Measurements from ENCODE around the gene AUNIP.

The AUNIP gene

GRCh38 chr1:25807480-25808390, 51.5 kb downstream of the AUNIP start:
- DNase-seq: no peak

DNA sequence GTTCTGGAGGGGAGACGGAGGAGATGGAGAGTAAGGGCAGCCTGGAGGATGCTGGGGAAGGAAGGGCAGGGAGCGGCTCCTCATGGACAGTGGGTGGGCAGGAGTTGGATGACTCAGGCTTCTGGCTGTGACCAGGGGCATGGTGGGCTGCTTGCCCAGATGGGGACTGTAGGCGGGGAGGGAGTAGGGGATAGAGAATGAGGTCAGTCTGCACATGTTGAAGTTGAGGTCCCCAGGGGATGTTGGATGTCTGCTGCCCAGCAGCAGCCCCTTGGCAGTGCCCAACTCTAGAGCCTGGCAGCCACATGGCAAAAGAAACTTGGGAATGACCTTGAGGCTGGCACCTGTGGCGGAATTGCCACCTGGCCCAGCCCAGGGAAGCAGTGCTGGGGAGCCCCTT, 52.8 kb downstream of the AUNIP start:
- DNase-seq: no peak

DNA sequence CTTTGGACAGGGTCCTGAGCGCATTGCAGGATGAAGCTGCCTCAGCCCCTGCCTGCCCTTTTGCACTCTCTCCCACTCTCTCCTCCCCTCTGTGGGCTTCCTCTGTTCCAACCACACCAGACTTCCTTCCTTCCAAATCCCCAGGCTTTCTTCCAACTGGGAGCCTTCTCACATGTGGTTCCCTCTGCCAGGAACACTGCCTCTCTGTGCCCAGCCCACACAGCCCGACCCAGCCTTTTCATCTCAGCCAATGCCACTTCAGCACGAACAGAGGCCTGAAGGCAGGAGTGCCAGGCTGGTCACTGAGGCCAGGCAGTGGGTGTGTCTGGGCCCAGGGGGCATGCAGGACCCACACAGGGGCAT, 53.4 kb downstream of the AUNIP start:
- DNase-seq: no peak

- DNase-seq: no peak
Observed at GRCh38 chr1:25804964-25805862, 54.0 kb downstream of the AUNIP start.

DNA sequence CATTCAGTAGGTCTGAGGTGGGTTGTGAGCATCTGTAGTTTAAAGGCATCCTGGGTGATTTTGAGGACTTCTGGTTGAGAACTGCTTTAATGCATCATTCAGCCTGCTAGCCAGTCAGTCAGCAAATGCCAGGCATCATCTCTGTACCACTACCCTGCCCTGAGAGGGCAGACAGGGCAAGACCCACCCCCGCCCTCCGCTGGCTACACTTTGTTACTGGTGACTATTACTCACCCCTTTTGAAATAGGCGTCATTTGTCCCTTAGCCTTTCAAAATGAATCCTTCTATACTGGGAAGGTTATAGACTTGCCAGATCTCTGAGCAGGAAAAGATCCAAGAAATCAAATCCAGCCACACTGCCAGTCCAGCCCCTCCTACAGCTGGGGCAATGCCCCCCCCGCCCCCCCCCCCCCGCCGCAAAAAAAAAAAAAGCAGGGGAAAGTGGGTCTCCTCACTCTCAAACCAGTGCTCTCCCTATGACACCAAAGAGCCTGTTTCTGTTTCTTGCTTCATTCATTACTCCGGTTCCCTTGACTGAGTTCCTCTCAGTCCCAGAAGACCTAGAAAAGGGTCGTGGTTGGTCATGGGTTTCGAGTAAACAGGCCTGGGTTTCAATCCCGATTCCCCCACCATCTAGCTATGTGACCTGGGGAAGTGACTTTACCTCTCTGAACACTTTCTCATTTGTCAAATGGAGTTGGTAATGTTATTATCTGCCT, 54.9 kb downstream of the AUNIP start:
- DNase-seq: peak; percentile 33

- no peak for DNase-seq
Observed at GRCh38 chr1:25803368-25803767, 55.9 kb downstream of the AUNIP start.

DNA sequence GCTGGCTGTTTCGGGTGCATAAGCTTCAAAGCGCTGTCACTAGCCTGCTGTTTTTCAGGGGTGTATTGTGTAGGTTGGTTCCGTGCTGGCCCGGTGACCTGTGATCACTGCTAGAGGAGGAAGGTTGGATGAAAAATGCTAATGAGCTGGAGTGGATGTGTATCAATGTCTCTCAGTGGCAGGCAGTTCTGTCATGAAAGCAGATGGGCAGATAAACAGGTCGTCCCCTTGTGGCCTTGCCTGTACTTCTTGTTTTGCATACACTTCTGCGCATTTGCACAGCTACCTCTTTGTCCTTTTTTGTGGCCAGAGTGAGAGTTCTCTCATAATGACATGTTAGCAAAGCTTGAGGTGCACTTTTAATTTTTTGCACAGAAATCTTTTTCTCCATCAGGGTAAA, 56.3 kb downstream of the AUNIP start:
- DNase-seq: peak; percentile 20

DNA sequence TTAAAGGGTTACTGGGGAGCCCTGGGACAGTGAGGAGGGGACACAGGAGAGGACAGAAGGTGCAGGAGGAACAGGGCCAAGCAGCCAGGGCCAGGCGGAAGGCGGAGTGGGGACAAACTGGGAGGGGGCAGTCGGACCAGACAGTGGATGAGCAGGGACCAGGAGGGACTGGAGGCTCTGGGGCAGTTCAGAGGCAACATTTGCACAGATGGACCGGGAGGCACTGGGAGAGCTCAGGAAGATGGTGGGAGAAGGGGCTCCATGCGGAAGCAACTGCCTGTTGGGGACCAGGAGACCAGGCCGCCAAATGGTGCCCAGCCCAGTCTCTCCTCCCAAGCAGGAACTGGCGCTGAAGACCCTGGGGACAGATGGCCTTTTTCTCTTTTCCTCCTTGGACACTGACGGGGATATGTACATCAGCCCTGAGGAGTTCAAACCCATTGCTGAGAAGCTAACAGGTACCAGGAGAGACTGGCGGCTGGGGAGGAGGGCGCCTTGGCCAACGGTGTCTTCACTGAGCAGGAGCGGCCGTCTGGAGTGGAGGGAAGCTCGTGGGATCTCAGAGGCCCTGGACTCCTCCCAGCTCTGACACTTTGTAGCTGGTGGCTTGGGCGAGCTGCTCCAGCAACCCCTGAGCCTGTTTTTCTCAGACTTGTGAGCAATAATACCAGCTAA, 58.4 kb downstream of the AUNIP start:
- no peak for DNase-seq

DNA sequence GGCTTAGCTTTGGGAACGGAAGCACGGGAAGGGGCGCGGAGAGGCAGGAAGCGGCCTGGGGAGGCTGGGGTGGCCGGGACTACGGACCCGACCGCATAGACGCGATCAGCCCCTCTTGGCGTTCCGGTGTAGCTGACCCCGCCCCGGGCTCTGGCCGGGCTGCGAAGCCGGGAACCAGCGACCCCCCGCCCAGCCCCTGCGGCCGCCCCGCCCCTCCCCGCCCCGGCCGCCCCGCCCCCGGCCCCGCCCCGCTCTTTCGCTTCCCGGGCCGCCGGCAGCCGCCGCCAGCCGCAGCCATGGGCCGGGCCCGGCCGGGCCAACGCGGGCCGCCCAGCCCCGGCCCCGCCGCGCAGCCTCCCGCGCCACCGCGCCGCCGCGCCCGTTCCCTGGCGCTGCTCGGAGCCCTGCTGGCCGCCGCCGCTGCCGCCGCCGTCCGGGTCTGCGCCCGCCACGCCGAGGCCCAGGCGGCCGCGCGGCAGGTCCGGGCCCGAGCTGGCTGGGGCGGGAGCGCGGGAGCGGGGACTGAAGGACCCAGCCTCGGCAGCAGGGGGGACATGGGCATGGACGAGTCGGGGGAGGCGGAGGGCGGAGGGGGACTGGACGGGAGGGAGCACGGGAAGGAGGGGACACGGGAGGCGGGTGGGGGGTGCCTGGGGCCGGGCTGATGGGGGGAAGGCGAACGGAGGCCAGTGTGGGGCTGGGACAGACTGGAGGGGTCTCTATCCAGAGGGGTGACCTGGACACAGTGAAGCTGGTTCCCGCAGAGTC, 59.1 kb downstream of the AUNIP start, which contains the start of gene SELENON:
TSS of gene SELENON (plus strand) at position 259 of the 768 bp plus-strand sequence. CDS start at position 297, 38 bp downstream.
- DNase-seq: peak; percentile 52

DNA sequence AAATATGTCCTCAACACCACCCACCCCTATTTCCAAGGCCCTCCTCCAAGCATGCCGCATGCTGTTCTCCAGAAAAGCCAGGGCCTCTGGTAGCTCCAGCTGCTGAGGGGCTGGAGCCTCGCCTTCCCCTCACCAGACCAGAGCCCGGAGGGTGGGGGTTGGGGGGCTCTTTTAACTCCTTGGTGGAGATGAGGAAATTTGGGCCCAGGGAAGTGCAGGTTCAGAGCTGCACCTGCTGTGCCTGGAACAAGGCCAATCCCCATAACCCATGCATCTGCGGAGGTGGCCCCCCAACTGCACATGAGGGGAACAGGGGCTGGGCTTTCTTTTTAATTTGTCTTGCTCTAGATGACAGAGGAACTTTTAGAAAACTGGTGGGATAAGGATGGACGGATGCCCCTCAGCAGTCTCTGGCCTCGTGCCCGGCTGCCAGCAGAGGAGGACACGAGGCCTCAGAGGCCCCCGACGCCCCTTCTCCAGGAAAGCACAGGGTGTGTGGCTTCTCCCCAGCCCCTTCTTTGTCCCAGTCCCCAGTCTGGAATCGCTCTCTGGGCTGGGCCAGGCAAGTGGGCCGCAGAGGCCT, 59.8 kb downstream of the AUNIP start:
- DNase-seq: no peak

DNA sequence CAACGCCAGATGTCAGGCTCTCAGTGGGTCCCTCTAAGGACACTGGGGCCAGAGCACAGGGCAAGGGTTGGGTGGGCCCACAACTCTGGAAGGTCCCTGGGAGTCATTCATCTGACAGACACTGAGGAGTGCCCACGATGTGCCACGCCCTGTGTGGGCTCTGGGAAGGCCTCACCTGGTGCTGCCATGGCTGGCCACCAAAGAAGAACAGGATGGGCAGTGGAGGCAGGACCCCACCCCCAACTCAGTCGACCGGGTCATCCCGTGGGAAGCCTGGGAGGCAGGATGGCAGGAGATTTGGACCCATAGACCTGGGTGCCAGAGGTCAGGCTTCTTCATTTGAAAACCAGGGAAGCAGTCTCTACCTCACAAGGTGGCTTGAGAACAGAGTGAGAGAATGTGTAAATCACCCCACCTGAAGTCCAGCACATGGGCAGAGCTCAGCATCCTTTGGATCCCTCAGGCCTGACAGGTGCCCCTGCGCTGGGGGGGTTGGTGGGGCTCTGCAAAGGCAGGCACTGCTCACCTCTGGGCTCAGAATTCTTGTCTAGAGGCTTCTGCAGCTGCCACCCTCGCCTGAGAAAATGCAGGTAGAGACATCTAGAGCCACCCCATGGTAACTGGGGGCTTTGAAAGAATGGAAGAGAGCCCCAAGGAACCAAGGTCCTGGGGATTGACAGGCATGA, 60.4 kb downstream of the AUNIP start:
- no peak for DNase-seq

DNA sequence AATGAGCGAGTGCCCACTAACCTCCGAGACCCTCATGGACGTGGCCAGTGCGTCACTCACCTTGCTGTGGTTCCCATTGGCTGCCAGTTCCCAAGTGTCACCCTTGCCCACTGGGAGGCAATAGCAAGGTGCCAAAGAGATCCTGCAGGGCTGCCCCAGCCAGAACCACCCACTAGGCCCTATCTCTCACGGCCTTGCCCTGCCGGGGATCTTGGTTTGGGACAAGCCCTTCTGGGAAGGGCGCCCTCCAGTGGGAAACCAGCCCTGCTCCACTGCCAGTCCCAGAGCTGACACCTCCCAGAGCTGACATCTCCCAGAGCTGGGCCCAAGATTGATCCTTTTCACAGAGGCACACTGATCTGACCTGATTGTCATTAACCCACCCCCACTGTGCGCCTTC, 61.3 kb downstream of the AUNIP start:
- peak; percentile 58 for DNase-seq

DNA sequence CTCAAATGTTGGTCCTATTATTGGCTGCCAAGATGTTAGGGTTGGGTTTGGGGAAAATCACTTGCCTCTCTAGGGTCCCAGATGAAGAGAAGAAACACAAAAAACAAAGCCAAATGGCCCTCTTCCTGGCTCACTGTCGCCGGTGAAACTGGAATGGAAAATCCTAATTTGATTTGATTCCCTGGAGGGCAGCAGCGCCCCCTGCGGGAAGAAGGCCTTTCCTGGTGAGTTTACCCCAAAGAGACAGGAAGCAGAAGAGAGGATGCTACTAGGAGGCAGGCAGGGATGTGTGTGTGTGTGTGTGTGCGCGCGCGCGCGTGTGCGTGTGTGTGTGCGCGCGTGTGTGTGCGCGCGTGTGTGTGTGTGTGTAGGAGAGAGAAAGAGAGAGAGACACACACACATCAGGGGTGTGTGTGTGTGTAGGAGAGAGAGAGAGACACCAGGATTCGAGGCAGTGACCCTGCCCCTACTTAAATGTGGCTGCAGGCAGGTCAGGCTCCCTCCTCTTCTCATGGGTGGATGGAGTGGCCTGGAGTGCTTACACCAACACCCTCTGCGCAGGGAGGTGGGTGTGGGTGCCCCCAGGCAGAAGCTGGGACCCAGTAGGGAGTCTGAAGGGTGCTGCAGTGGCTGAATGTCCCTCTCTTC, 62.3 kb downstream of the AUNIP start:
- DNase-seq: peak; percentile 91

- peak; percentile 69 for DNase-seq
Observed at GRCh38 chr1:25795946-25796810, 63.1 kb downstream of the AUNIP start.

GRCh38 chr1:25795211-25795610, 64.0 kb downstream of the AUNIP start:
- no peak for DNase-seq

DNA sequence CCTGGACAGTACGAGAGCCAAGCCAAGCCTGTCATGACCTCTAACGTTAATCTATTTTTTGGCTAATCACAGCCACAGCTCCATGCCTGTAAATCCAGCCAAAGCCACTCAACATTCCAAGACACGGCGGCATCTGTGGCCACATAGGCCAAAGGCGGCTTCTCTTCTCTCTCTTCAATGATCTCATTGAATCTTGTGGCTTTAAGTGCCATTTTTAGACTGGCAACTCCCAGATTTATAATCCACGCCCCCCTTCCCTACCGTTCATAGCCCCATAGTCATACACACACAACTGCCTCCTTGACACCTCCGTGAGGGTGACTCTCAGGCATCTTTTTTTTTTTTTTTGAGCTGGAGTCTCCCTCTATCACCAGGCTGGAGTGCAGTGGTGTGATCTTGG, 64.9 kb downstream of the AUNIP start:
- DNase-seq: no peak

DNA sequence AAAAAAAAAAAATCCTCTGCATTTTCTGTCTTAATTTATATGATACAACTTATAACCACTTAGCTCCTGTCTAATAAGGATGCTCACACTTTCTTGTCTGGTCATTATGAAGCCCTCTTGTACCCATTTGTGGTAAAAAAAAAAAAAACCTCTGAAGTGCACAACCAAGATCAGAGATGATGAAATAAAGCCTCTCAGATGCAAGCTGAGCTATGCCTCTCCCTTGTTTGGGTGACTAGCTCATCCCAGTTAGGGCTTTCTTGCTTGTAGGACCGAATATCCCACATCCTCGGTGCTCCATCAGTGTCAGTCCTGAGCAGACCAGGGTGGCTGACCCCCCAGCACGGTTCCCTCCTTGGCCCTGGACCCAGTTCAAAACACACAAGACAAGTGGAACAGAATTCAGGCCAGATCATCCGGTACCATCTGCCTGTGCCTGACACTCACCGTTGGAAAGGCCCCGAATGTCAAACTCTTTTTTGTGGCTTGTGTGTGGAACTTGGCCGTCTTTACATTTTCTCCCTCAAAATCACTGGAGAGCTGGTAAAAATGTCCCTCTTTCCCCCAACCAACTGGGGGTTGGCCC, 65.6 kb downstream of the AUNIP start:
- no peak for DNase-seq

DNA sequence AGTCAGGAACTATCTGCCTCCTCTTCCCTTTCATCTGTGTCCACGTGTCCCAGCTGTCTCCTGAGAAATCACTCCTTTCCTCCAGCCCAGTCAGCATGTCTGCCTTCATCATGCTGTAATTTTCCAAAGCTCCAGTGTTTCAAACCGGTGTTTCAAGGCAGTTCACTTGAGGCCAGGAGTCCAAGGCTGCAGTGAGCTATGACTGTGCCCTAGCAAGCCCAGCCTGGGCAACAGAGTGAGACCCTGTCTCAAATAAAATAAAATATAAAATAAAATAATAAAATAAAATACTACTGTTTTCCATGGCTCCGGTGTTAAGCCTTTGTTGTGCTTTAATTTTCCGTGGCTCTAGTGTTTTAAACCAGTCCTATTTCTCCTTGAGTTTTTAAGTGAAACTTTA, 67.1 kb downstream of the AUNIP start:
- no peak for DNase-seq

- no peak for DNase-seq
Observed at GRCh38 chr1:25790472-25790871, 68.8 kb downstream of the AUNIP start.
